Forelimb muscle (tissue), 1 donor: ENCODE data around the gene ACLY. TPM values are rescaled to one million over a fixed set of nuclear protein-coding genes. Genes with fewer than 3 reads are reported as not detected.
"Not testable (repeated sequence)": the region's sequence is repeated elsewhere in the genome, so short reads cannot be mapped to it uniquely, and the experiment has no call there.

Source experiments
- DNase-seq: peaks from one replicate; pipeline ENCODE4 v3.0.0-alpha.2; 2013; ENCODE audit warnings: low read depth
- polyA plus RNA-seq: library from polyadenylated mRNA; unstranded; fragments of 120-200 nt; gene quantifications from one replicate; pipeline ENCODE4 v1.2.1, GENCODE V29; 2013; ENCODE audit not compliant: insufficient read length

ACLY gene
- polyA plus RNA-seq, 1 donor = 44.4 TPM

GRCh38 chr17:41871789-41872188 is 47.0 kb downstream of the ACLY start:
- no peak for DNase-seq

- DNase-seq = no peak
Observed at GRCh38 chr17:41870627-41871026, 48.1 kb downstream of the ACLY start.

DNA sequence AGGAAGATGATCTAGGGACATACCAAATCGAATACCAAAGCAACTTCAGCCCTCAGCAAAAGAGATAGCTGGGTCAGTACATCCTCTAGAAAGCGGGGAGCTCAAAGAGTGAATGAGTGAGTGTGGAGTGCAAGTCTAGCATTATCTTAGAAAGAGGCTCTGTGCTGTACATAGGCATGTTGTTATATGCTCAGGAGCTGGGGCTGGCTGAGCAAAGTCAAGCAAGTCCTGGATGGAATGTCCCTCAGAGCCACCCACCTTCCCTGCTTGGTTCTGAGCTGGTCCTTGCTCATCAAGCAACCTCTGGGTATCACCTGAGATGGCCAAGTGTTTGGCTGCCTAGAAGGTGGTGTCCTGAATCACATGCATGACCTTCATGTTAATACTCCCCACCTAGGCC is 48.7 kb downstream of the ACLY start:
- no peak for DNase-seq

DNA sequence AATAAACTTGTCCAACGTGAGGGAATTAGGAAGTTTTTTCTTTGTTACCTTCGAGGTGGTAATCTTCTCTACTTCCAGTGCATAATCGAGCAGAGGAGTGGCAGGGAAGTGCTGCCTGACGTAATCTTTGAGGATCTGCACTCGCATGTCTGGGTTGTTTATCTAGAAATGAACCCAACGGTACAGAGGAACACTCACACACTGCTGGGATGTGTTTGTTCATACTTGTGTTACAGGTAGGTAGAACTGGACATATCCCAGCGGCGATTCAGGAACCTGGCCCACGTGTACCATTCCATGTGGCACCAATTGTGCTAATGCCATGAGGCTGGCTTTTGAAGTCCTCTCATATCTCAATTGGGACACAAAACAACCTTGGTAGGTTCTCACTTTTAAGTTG is 49.3 kb downstream of the ACLY start:
- DNase-seq = no peak

DNA sequence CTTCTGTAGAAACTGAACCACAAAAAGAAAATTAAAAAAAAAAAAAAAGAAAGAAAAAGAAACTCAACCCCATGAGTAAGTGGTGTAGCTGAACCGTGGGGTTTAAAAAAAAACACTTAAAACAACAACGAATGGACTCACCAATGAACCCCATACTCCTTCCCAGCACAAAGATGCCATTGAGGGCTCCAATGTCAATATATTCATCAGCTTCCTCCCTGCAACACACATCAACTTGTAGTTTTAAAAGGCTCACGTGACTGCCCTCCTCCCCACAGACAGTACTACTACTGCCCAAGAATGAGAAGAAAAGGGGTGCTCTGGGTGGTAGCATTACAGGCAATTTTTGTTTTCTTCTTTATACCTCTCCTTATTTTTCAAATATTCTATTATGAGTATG is 50.2 kb downstream of the ACLY start:
- no peak for DNase-seq

DNA sequence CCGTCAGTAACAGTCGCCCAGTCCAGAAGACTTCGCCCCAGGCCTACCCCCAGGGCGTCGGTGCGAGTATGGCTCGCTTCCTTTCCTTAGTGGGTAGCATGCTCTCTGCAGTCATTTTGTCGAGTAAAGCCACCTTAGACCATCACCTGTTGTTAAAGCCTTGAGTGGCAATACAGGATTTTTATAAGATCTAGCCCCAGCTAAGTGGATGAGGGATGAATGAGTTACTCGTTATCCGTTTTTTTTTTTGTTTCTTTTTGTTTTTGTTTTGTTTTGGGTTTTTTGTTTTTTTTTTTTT is 53.2 kb downstream of the ACLY start:
- no peak for DNase-seq

- peak; percentile 73 for DNase-seq
Observed at GRCh38 chr17:41864836-41865595, 53.7 kb downstream of the ACLY start, which contains the start of gene KLHL11. Gene KLHL11 (minus strand): TSS chr17:41865423. CDS start chr17:41865370, 53 bp downstream.

DNA sequence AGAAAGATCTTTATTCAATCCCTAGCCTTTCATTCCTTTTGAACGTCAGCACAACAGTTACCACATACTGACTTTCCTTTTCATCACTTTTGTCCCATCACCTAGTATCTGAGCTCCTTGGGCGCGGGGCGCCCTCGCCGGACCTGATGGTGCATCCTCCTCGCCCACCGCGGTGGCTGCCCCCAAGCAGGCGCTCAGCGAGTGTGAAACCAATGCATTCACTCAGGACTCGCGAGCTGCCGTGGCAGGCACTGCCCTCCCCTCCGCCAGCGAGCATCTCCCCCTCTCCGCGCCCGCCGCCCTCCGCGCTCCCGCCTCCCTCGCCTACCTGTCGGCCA is 54.3 kb downstream of the ACLY start:
- no peak for DNase-seq

- no peak for DNase-seq
Observed at GRCh38 chr17:41863074-41863848, 55.5 kb downstream of the ACLY start.

- no peak for DNase-seq
Observed at GRCh38 chr17:41860254-41860931, 58.4 kb downstream of the ACLY start.

DNA sequence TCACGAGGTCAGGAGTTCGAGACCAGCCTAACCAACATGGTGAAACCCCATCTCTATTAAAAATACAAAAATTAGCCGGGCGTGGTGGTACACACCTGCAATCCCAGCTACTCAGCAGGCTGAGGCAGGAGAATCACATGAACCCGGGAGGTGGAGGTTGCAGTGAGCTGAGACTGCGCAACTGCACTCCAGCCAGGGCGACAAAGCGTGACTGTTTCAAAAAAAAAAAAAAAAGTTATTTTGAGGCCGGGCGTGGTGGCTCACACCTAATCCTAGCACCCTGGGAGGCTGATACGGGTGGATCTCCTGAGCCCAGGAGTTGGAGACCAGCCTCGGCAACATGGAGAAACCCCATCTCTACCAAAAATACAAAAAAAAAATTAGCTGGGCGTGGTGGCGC is 67.4 kb downstream of the ACLY start:
- DNase-seq = not testable (repeated sequence)

GRCh38 chr17:41849251-41849990 is 69.3 kb downstream of the ACLY start:
- no peak for DNase-seq

GRCh38 chr17:41848788-41849187 is 70.0 kb downstream of the ACLY start:
- DNase-seq = no peak

DNA sequence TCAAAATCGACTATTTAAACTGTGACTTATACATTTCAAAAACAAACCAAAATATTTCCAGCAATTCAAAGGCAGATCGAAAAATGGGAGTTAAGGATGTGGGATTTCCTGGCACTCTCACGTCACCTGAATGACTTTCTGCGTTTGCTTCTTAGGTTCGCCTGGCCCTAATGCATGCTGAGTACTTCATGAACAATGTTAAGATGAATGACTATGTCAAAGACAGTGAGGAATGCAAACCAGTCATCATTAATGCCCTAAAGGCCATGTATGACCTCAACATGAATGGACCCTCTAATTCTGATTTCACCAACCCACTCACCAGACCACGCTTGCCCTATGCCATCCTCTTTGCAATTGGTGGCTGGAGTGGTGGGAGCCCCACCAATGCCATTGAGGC is 73.8 kb downstream of the ACLY start:
- no peak for DNase-seq

DNA sequence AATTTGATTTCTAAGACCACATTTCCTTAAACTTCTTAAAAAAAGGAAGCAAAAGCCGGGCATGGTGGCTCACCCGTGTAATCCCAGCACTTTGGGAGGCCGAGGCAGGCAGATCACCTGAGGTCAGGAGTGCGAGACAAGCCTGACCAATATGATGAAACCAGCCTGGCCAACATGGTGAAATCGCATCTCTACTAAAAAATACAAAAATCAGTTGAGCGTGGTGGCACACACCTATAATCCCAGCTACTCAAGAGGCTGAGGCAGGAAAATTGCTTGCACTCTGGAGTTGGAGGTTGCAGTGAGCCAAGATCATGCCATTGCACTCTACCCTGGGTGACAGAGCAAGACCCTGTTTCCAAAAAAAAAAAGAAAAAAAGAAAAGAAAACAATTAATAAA is 78.0 kb downstream of the ACLY start:
- not testable (repeated sequence) for DNase-seq

DNA sequence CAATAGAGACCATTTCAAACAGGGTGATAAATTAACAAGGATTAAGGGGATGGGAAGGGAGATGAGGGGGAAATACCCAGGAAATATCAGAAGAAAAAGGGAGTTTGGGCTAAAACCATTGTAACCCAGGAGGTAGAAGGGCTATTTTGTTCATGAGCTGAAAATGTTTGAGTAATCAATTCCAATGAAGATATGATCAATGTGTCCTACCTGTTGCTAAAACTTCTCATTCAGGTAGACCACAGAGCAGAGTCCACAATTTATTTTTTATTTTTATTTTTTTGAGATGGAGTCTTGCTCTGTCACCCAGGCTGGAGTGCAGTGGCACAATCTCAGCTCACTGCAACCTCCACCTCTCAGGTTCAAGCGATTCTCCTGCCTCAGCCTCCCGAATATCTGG is 79.3 kb downstream of the ACLY start:
- DNase-seq = not testable (repeated sequence)

- no peak for DNase-seq
Observed at GRCh38 chr17:41837761-41838538, 80.8 kb downstream of the ACLY start, which contains the start of gene KLHL10. Gene KLHL10 (plus strand): TSS chr17:41837825. CDS start chr17:41837933, 108 bp downstream.

DNA sequence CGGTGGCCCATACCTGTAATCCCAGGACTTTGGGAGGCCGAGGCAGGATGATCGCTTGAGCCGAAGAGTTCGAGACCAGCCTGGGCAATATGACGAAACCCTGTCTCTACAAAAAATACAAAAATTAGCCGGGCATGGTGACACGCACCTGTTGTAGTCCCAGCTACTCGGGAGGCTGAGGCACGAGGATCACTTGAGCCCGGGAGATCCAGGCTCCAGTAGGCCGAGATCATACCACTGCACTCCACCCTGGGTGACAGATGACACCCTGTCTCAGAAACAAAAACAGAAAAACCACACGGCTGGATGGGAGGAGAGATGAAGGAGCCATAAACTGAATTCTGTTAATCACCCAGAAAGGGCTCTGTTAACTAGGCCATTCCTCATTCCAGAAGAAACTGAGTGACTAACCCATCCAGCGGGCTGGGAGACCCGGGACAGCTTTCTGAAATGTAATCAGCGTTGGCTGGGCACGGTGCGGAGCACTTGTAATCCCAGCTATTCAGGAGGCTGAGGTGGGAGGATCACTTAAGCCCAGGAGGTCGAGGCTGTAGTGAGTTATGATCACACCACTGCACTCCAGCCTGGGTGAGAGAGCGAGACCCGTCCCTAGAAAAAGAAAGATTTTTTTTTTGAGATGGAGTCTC is 82.1 kb downstream of the ACLY start:
- no peak for DNase-seq

DNA sequence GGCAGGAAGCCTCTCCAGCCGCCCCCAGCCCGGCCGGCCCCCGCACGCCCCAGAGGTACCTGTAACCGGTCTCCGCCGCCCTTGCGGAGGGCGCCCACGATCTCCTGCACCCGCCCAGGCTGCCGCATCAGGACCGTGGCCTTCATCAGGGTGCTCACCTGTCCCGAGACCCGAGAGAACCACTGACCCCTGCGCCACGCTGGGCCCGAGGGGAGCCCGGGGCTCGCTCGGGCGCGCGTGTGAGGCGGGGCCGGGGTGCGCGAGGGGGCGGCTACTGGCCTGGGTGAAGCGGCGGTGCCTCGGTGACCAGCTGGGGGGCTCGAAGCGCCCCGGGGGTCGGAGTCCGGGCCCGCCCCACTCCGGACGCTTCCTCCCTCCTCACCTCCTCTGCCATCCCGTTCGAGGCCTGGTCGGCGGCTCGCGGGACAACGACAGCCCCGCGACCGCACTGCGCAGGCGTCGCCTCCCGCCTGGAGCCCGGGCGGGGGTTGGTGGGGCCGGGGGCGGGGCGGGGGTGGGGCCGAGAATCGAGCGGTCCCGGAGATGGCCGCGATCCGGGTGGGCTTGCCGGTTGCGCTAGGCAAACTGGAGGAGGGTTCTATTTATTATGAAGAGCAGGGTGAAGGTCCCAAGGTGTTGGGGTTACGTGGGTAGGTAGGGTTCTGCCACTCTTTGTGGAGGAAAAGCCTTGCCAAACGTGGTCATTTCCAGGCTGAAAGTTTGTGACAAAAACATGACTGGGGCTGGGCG is 82.8 kb downstream of the ACLY start, which contains the start of gene NT5C3B:
TSS of gene NT5C3B (minus strand) at position 433 of the 750 bp plus-strand sequence. CDS start at position 394, 39 bp downstream.
- no peak for DNase-seq
